GM12892 (cell line): ENCODE measurements around the gene AK8.

Experiments
- POLR2A ChIP-seq: IDR thresholded peaks from 2 replicates; pipeline ENCODE4 v1.6.1; 2011; ENCODE audit warnings: low read depth, low read length, control low read depth
- TAF1 ChIP-seq: IDR thresholded peaks from 2 replicates; pipeline ENCODE4 v1.6.1; 2011; ENCODE audit warnings: low read depth, mild to moderate bottlenecking, control low read depth, low read length, borderline replicate concordance

- TF ChIP-seq POLR2A (no peak), TAF1 (no peak)
Measured at GRCh38 chr9:132793606-132794580, 84.2 kb downstream of the AK8 start.
